HUES48 (cell line): ENCODE data around the gene DHX30.

ENCODE experiments used
- H3K27ac ChIP-seq: one replicate; pipeline ENCODE4 v1.7.0; 2013; ENCODE audit warnings: low read depth, low read length, inconsistent platforms
- H3K27me3 ChIP-seq: 2 replicates; pipeline ENCODE4 v1.6.1; 2013; ENCODE audit warnings: mild to moderate bottlenecking, low read length; ENCODE audit not compliant: control insufficient read depth, insufficient read depth
- H3K36me3 ChIP-seq: 2 replicates; pipeline ENCODE4 v1.6.1; 2013; ENCODE audit warnings: low read length; ENCODE audit not compliant: control insufficient read depth, insufficient read depth
- H3K4me1 ChIP-seq: 2 replicates; pipeline ENCODE4 v1.6.1; 2013; ENCODE audit warnings: mild to moderate bottlenecking, low read length; ENCODE audit not compliant: control insufficient read depth, insufficient read depth
- H3K4me3 ChIP-seq: 2 replicates; pipeline ENCODE4 v1.5.1; 2013; ENCODE audit warnings: mild to moderate bottlenecking, low read depth, low read length
- H3K9ac ChIP-seq: 2 replicates; pipeline ENCODE4 v1.6.1; 2013; ENCODE audit warnings: mild to moderate bottlenecking, low read depth, low read length, moderate library complexity
- H3K9me3 ChIP-seq: 2 replicates; pipeline ENCODE4 v1.6.1; 2013; ENCODE audit warnings: low read length; ENCODE audit not compliant: control insufficient read depth, insufficient read depth

DHX30 gene

DNA sequence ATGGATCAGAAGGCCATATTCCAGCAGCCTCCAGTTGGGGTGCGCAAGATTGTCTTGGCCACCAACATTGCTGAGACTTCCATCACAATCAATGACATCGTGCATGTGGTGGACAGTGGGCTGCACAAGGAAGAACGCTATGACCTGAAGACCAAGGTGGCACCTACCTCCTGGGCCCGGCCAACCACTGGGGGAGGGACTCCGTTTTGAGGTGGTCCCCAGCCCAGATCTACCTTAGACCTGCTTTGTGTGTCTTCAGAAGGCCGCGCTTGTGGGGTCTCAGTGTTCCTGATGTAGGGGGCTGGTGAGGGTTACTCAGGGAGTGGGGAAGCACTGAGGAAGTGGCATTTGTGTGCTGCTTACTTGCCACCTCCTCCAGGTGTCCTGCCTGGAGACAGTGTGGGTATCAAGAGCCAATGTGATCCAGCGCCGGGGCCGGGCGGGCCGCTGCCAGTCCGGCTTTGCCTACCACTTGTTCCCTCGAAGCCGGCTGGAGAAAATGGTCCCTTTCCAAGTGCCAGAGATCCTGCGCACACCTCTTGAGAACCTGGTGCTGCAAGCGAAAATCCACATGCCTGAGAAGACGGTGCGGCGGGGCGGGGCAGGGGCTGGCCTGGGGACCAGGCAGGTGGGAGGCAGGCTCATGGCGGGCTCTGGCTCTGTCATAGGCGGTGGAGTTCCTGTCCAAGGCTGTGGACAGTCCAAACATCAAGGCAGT is 45.0 kb downstream of the DHX30 start:
- H3K4me3 ChIP-seq, result no peak overlapping the region
- no peak overlapping the region for H3K27ac ChIP-seq
- H3K9me3 ChIP-seq, result no peaks in the 10 kb centered on the region
- H3K27me3 ChIP-seq, result no peaks in the 10 kb centered on the region
- H3K36me3 ChIP-seq, result peaks cover 89% of the 10 kb centered on the region
- peaks cover 3% of the 10 kb centered on the region for H3K4me1 ChIP-seq
- H3K9ac ChIP-seq, result no peak overlapping the region

- H3K27ac ChIP-seq, result no peak overlapping the region
- no peaks in the 10 kb centered on the region for H3K27me3 ChIP-seq
- no peaks in the 10 kb centered on the region for H3K9me3 ChIP-seq
- H3K4me1 ChIP-seq, result no peaks in the 10 kb centered on the region
- H3K36me3 ChIP-seq, result peaks cover 83% of the 10 kb centered on the region
- H3K4me3 ChIP-seq, result no peak overlapping the region
- H3K9ac ChIP-seq, result no peak overlapping the region
These were observed 45.7 kb downstream of the DHX30 start for GRCh38 chr3:47848599-47849117.

- H3K27ac ChIP-seq, result no peak overlapping the region
These were observed 46.3 kb downstream of the DHX30 start for GRCh38 chr3:47849186-47849698.

GRCh38 chr3:47849699-47850563 is 47.0 kb downstream of the DHX30 start:
- Histone ChIP-seq H3K27ac (no peak overlapping the region), H3K4me1 (no peaks in the 10 kb centered on the region), H3K27me3 (no peaks in the 10 kb centered on the region), H3K4me3 (no peak overlapping the region), H3K36me3 (peaks cover 83% of the 10 kb centered on the region), H3K9me3 (no peaks in the 10 kb centered on the region), H3K9ac (no peak overlapping the region)

More at GRCh38 chr3:47849186-47849698, 46.3 kb downstream of the DHX30 start:
- H3K4me3 ChIP-seq, result no peak overlapping the region
- H3K9ac ChIP-seq, result no peak overlapping the region
- peaks cover 83% of the 10 kb centered on the region for H3K36me3 ChIP-seq
- no peaks in the 10 kb centered on the region for H3K27me3 ChIP-seq
- no peaks in the 10 kb centered on the region for H3K9me3 ChIP-seq
- no peaks in the 10 kb centered on the region for H3K4me1 ChIP-seq

- Histone ChIP-seq H3K4me1 (no peaks in the 10 kb centered on the region), H3K27me3 (no peaks in the 10 kb centered on the region), H3K9ac (no peak overlapping the region), H3K27ac (no peak overlapping the region), H3K9me3 (no peaks in the 10 kb centered on the region), H3K36me3 (peaks cover 83% of the 10 kb centered on the region), H3K4me3 (no peak overlapping the region)
These were observed 47.8 kb downstream of the DHX30 start for GRCh38 chr3:47850564-47851410.

DNA sequence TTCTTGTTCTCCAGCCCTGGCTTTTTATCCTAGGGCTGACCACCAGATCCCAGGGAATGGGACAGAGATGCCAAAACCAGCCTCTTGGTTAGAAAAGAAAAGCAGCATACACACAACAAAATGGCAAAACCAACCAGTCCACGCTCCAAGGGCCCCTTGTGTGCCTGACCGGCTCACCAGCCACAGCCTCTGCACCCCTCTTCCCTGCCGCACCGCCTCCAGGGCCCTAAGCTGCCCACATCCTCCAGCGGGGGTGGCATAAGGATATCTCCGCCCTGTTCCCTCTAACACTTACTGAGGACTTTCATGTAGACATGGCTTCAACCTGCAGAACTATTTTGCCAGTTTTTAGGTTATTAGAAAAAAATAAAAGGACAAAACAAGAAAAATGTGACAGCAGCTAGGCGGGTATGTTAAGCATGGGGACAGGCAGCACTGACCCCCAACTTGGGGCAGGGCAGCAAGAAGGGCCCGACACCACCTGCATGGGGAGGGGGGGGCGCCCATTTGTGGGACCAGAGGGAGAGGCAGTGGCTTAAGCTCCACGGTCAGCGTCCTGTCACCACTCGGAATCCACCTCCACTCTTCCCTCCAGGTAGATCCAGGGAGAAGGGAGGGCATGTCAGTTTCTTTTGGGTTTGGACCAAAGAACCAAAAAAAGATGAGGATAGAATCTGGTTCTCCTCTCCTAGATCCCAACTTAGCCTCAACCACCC is 49.1 kb downstream of the DHX30 start:
- H3K36me3 ChIP-seq, result peaks cover 82% of the 10 kb centered on the region
- no peak overlapping the region for H3K9ac ChIP-seq
- no peaks in the 10 kb centered on the region for H3K9me3 ChIP-seq
- no peaks in the 10 kb centered on the region for H3K4me1 ChIP-seq
- no peak overlapping the region for H3K4me3 ChIP-seq
- H3K27me3 ChIP-seq, result no peaks in the 10 kb centered on the region
- H3K27ac ChIP-seq, result no peak overlapping the region

- Histone ChIP-seq H3K27ac (no peak overlapping the region), H3K9ac (no peak overlapping the region), H3K9me3 (no peaks in the 10 kb centered on the region), H3K4me1 (no peaks in the 10 kb centered on the region), H3K4me3 (no peak overlapping the region), H3K36me3 (peaks cover 79% of the 10 kb centered on the region), H3K27me3 (no peaks in the 10 kb centered on the region)
These were observed 50.0 kb downstream of the DHX30 start for GRCh38 chr3:47852604-47853602.

DNA sequence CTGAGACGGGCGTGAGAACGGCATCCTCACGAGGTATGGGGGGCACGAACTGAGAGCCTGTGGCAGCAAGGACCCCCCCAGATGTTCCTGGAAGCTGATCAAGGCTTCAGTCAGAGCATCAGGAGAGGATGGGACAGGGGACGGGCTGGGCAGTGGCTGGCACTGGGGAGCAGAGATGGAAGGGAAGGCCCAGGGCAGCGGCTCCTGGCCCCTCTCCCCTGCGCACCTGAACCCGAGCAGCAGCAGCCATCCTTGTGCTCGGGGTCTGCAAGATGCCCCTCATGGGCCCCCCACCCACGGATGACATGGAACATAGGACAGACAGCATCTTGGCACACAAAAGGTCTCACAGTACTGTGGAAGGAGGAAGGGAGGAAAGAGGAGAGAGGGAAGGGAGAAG is 51.3 kb downstream of the DHX30 start:
- Histone ChIP-seq H3K4me1 (no peaks in the 10 kb centered on the region), H3K9ac (no peak overlapping the region), H3K36me3 (peaks cover 73% of the 10 kb centered on the region), H3K4me3 (no peak overlapping the region), H3K27me3 (no peaks in the 10 kb centered on the region), H3K27ac (no peak overlapping the region), H3K9me3 (no peaks in the 10 kb centered on the region)

DNA sequence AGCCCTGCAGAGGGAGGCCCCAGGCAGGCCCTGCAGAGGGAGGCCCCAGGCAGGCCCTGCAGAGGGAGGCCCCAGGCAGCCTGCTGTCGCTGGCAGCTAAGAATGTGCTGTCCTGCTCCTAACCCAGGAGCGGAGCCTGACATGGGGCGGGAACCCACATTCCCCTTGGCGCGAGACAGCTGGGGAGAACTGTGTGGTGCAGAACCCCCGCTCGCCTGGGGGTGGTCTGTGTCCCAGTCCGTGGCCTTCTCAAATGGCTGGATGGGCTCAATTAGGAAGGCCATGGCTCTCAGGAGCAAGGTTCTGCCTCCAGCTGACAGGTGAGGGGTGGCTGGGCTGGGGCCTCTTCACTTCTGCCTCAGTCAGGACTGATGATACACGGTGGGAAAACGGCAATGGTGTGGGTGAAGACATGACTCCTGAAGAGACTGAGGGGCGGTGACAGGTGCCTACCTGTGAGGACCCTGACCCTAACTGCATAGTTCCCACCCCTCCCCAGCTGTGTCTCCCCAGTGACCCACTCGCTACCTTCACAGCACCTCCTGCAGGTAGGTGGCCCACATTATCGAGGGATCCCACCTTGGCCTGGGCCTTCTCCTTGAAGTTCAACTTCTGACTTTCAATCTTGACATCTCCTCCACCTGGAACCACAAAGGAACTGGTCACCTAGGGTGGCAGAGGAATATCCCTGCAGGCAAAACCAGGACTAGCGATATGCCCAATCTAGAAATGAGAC is 52.0 kb downstream of the DHX30 start:
- Histone ChIP-seq H3K27ac (no peak overlapping the region), H3K27me3 (no peaks in the 10 kb centered on the region), H3K4me3 (no peak overlapping the region), H3K36me3 (peaks cover 73% of the 10 kb centered on the region), H3K4me1 (no peaks in the 10 kb centered on the region), H3K9ac (no peak overlapping the region), H3K9me3 (no peaks in the 10 kb centered on the region)
